KOPT-K1 (cell line): ENCODE measurements around the gene PMS1.
"Not testable (repeated sequence)": the region's sequence is repeated elsewhere in the genome, so short reads cannot be mapped to it uniquely, and the experiment has no call there.

ENCODE experiments used
- H3K27ac ChIP-seq: fragments of 200-600 bp; sonication (generic); 2 replicates; pipeline ENCODE4 v1.5.1; 2016; ENCODE audit warnings: antibody characterized with exemption, mild to moderate bottlenecking, low read depth, low read length; ENCODE audit not compliant: poor library complexity, severe bottlenecking
- H3K36me3 ChIP-seq: fragments of 200-600 bp; sonication (generic); 2 replicates; pipeline ENCODE4 v1.5.1; 2017; ENCODE audit warnings: antibody characterized with exemption, mild to moderate bottlenecking, low read length, moderate library complexity; ENCODE audit not compliant: insufficient read depth
- H3K9me3 ChIP-seq: fragments of 200-600 bp; sonication (generic); 2 replicates; pipeline ENCODE4 v1.5.1; 2017; ENCODE audit warnings: antibody characterized with exemption, low read length, mild to moderate bottlenecking; ENCODE audit not compliant: insufficient read depth, poor library complexity, severe bottlenecking

The PMS1 gene

GRCh38 chr2:189870381-189871085 lies 86.3 kb downstream of the PMS1 start:
- Histone ChIP-seq H3K27ac (no peak overlapping the region), H3K36me3 (peaks cover 70% of the 10 kb centered on the region), H3K9me3 (no peaks in the 10 kb centered on the region)

GRCh38 chr2:189873696-189874095 lies 89.4 kb downstream of the PMS1 start:
- no peak overlapping the region for H3K27ac ChIP-seq
- H3K9me3 ChIP-seq, result no peaks in the 10 kb centered on the region
- H3K36me3 ChIP-seq, result peaks cover 67% of the 10 kb centered on the region

- Histone ChIP-seq H3K36me3 (peaks cover 69% of the 10 kb centered on the region), H3K27ac (no peak overlapping the region), H3K9me3 (no peaks in the 10 kb centered on the region)
Measured at GRCh38 chr2:189874586-189875320, 90.5 kb downstream of the PMS1 start.

DNA sequence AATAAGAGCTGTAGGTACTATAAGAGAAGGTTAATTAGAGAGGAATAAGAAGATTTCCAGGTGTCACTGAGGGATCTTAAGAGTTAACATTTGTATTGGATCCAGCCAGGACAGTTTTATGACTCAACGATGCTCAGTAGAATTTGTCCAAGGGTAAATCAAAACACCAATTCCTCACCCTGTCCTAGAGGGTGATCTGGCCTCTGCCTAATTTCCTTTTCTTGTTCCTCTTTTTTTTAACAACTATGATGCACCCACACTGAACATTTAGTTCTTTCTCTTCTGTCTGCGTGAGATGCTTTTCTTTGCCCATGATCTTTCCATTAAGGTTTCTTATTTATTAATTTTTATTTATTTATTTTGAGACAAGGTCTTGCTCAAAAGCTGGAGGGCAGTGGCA lies 92.0 kb downstream of the PMS1 start:
- Histone ChIP-seq H3K27ac (no peak overlapping the region), H3K9me3 (no peaks in the 10 kb centered on the region), H3K36me3 (peaks cover 62% of the 10 kb centered on the region)

DNA sequence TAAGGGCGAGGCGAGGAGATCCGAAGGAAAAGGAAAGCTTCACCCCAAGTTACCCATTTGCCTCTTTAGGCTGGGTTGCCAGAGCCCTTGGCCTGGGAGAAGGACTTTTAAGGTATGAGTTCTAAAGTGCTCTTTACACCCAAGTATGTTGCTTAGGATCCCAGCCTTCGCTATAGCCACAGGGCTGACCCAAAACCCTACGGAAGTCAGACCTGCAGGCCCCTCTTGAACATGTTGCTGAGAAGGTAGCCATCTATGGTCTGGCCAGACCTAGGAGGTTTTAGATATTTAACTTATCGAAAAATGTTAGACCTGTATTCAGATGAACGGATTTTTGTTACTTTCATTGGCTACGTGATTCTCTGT lies 95.4 kb downstream of the PMS1 start:
- Histone ChIP-seq H3K36me3 (peaks cover 40% of the 10 kb centered on the region), H3K27ac (no peak overlapping the region), H3K9me3 (no peaks in the 10 kb centered on the region)

DNA sequence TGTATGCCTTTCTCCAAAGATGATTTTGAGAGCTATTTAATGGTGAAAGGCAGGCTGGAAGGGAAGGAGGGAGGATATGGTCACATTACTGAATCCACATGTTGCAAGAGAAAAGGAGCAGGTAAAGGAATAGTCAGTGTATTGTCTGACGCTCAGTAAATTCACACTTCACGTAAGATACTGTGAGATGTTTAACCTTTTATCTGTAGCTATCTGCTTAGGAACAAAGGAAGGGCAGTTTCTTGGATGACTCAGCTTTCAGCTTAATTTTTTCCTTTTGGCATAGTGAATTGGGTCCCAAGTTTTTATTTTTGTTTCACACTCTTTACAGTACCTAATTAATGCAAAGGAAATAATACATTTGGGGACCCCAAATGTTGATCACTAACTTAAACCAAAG lies 96.2 kb downstream of the PMS1 start:
- Histone ChIP-seq H3K36me3 (peaks cover 34% of the 10 kb centered on the region), H3K27ac (no peak overlapping the region), H3K9me3 (no peaks in the 10 kb centered on the region)

DNA sequence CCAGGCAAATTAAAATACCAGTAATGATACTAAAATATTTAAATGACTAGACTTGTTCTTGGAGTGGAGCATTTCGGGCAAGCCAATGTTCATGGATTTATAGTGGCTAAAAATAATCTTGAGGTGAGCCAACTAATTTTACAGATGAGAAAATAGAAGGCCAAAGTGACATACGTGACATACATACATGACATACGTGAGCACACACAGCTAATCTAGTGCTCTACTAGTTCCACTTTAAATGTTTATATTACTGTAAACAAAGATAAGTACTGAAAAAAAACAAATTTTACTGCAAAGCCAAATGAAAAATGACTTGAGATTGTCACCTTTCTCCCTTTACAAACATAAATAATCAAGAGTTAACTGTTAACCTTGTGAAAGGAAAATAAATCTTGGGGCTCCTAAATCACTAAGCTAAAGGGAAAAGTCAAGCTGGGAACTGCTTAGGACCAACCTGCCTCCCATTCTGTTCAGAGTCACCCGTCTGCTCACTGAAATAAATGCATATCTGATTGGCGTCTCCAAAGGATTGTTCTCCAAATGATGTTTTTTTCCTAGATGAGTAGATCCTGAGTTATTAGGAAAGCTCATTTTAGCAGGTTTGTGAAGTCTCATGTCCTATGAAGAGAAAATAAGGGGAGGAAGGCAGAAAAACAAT lies 96.7 kb downstream of the PMS1 start:
- H3K9me3 ChIP-seq, result no peaks in the 10 kb centered on the region
- H3K36me3 ChIP-seq, result peaks cover 29% of the 10 kb centered on the region
- H3K27ac ChIP-seq, result no peak overlapping the region

GRCh38 chr2:189885368-189885767 lies 101.1 kb downstream of the PMS1 start:
- Histone ChIP-seq H3K36me3 (no peaks in the 10 kb centered on the region), H3K27ac (no peak overlapping the region), H3K9me3 (no peaks in the 10 kb centered on the region)

DNA sequence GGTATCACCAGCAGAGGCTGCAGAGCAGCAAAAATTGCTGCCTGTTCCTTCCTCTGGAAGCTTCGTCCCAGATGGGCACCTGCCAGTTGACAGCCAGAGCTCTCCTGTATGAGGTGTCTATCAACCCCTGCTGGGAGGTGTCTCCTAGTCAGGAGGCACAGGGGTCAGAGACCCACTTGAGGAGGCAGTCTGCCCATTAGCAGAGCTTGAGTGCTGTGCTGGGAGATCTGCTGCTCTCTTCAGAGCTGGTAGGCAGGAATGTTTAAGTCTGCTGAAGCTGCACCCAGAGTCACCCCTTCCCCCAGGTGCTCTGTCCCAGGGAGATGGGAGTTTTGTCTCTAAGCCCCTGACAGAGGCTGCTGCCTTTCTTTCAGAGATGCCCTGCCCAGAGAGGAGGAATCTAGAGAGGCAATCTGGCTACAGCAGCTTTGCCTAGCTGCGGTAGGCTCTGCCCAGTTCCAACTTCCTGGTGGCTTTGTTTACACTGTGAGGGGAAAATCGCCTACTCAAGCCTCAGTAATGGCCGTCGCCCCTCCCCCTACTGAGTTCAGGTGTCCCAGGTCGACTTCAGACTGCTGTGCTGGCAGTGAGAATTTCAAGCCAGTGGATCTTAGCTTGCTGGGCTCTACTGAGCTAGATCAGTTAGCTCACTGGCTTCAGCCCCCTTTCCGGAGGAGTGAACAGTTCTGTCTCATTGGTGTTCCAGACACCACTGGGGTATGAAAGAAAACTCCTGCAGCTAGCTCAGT lies 108.5 kb downstream of the PMS1 start:
- H3K27ac ChIP-seq, H3K9me3 ChIP-seq, H3K36me3 ChIP-seq: not testable (repeated sequence)

DNA sequence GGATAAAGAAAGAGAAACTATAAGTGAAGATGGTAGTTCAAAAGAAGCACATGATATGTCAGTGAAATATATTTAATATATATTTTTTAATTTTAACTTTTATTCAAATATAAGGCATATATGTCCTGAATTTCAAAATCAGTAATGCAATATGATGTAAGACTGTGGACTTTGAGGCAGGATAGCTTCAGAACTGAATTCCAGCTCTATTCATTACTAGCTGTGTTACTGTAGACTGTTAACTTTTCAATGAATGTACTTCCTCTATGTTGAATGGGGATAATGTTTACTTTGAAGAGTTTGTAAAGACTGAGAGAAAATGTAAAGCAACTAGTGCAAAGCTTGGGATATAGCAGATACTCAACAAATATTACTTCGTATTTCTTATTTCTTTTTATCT lies 112.6 kb downstream of the PMS1 start:
- no peaks in the 10 kb centered on the region for H3K9me3 ChIP-seq
- H3K36me3 ChIP-seq, result no peaks in the 10 kb centered on the region
- H3K27ac ChIP-seq, result no peak overlapping the region

DNA sequence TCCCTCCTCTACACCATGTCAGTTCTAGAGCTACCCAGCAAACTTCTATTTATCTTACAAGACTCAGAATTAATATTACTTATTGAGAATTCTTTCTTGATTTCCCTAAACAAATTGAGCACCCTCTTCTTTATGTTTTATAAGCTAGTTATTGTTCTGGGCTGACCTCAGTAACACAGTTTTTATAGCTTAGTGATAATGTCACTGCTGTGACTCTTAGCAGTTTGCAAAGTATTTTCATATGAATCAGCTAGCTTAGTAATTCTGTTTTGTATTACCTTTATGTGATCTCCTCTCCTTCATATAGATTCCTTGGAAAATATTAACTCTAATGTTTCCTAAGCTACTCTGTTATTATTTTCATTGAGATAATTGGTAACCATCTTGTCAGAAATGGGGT lies 114.9 kb downstream of the PMS1 start:
- Histone ChIP-seq H3K9me3 (no peaks in the 10 kb centered on the region), H3K27ac (no peak overlapping the region), H3K36me3 (no peaks in the 10 kb centered on the region)

DNA sequence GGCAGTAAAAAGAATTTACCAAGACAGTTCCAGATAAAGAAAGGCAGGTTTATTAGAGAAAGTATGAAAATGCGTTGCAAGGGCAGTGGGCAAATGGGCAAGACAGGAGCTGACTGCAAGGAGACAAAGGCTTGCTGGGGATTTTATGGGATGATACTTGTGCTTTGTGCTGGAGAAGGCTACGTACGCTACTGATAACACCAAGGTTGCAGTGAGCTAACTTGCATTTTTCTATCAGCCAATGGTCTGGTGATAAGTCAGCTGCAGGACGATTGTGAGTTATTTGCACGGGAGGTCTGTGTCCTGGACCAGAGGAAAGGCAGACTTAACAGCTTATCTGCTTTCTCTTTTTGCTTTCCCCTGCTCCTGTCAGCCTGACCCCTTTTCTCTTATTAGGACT lies 116.5 kb downstream of the PMS1 start:
- H3K27ac ChIP-seq, result no peak overlapping the region
- no peaks in the 10 kb centered on the region for H3K36me3 ChIP-seq
- no peaks in the 10 kb centered on the region for H3K9me3 ChIP-seq

GRCh38 chr2:189901664-189902063 lies 117.4 kb downstream of the PMS1 start:
- H3K36me3 ChIP-seq, result no peaks in the 10 kb centered on the region
- H3K9me3 ChIP-seq, result no peaks in the 10 kb centered on the region
- no peak overlapping the region for H3K27ac ChIP-seq

DNA sequence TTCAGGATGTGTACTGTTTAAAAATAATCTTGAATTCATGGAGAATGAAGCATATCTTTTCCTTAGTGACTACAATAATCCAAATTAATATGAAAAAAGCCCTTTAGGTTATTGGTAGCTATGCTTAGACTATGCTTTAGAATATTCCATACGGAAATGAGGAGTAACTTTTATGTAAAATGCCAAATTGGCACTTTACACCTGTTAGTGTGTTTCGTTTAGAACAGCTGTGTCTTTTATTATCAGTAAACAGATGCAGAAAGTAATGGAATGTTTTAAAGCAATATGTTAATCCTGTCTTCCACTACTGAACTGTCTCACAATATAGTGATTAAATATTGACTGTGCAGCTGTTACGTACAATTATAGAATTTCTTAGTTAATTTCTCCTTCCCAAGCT lies 129.6 kb downstream of the PMS1 start:
- no peaks in the 10 kb centered on the region for H3K36me3 ChIP-seq
- H3K9me3 ChIP-seq, result no peaks in the 10 kb centered on the region
- no peak overlapping the region for H3K27ac ChIP-seq

- Histone ChIP-seq H3K36me3 (no peaks in the 10 kb centered on the region), H3K9me3 (no peaks in the 10 kb centered on the region), H3K27ac (no peak overlapping the region)
Measured at GRCh38 chr2:189916651-189917050, 132.4 kb downstream of the PMS1 start.
